ENCODE data around the gene RBM4.

DNA sequence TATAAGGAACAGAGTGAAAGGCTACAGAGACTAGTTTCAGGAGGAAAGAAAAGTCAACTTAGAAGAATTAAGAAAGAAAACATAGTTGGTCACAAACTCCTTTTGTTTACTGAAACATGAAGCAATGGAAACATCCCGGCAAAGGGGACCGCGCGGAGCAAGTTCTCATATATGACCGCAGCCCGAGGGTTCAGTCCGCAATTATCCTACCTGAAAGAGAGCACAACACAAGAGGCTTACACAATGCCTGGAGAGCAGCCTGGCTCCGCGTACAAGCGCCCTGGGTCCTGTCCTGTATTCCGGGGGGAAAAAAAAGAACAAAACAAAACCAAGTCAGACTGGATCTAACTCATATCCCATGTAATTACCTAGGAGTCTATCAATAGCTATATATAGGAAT, 26.9 kb downstream of the RBM4 start:
- TF ChIP-seq TAF1 (IDR thresholded peaks at IDR 0.05; ENCODE audit: control insufficient read depth, extremely low read depth, insufficient read depth, low read length, severe bottlenecking) (no peak), EZH2 (IDR thresholded peaks at IDR 0.05; ENCODE audit: borderline replicate concordance, low read depth, low read length) (no peak)
